IMR-90 (cell line): Measurements from ENCODE around the gene TEDC1. TPM values are rescaled to one million over a fixed set of nuclear protein-coding genes. Genes with fewer than 3 reads are reported as not detected.

Experiments used
- ATAC-seq: fragments of 200-7000 bp; cut with Tn5 transposase; 2 replicates; pipeline ENCODE4 v1.9.1; 2020; ENCODE audit warnings: low read depth, mild to moderate bottlenecking, moderate library complexity
- BruUV-seq: library from RNA; stranded (reverse); fragments of 400-500 nt; replicated peaks from 2 replicates; lab custom pipeline; 2021; lab: Mats Ljungman, UMichigan
- CTCF ChIA-PET: fragments of 300-600 bp; formaldehyde crosslinking; extraction: SDS; loops from one replicate; lab custom pipeline; 2021; ENCODE audit warnings: antibody characterized with exemption; lab: Yijun Ruan, JAX
- POLR2A ChIA-PET: fragments of 300-600 bp; sonication (Branson Sonifier 250); formaldehyde crosslinking; loops from one replicate; lab custom pipeline; 2022; ENCODE audit warnings: antibody characterized with exemption; ENCODE audit not compliant: unreplicated experiment; lab: Charles Lee
- DNase-seq: peaks from one replicate; pipeline ENCODE4 v3.0.0; 2013
- H2AFZ ChIP-seq: replicated peaks from 2 replicates; pipeline ENCODE3; 2013; ENCODE audit warnings: low read length, mild to moderate bottlenecking; ENCODE audit not compliant: poor library complexity
- H2AK5ac ChIP-seq: 2 replicates; pipeline ENCODE4 v1.6.1; 2013; ENCODE audit warnings: low read depth, low read length, inconsistent platforms
- H2AK9ac ChIP-seq: replicated peaks from 2 replicates; pipeline ENCODE3; 2013; ENCODE audit warnings: mild to moderate bottlenecking, low read depth, low read length, moderate library complexity; ENCODE audit not compliant: poor library complexity
- H2BK120ac ChIP-seq: 2 replicates; pipeline ENCODE4 v1.6.1; 2013; ENCODE audit warnings: low read depth, low read length, inconsistent platforms
- H2BK15ac ChIP-seq: 3 replicates; pipeline ENCODE4 v1.6.1; 2013; ENCODE audit warnings: low read depth, low read length, inconsistent platforms
- H2BK20ac ChIP-seq: 2 replicates; pipeline ENCODE4 v1.6.1; 2013; ENCODE audit warnings: low read depth, mild to moderate bottlenecking, inconsistent platforms, low read length, moderate library complexity
- H2BK5ac ChIP-seq: 2 replicates; pipeline ENCODE4 v1.6.1; 2013; ENCODE audit warnings: mild to moderate bottlenecking, low read depth, low read length, inconsistent platforms; ENCODE audit not compliant: poor library complexity, severe bottlenecking
- H3K14ac ChIP-seq: replicated peaks from 2 replicates; pipeline ENCODE4 v1.6.1; 2013; ENCODE audit warnings: low read depth, low read length, inconsistent platforms
- H3K18ac ChIP-seq: 2 replicates; pipeline ENCODE4 v1.6.1; 2013; ENCODE audit warnings: low read depth, low read length, control low read depth
- H3K23ac ChIP-seq: 2 replicates; pipeline ENCODE4 v1.6.1; 2013; ENCODE audit warnings: low read depth, low read length, inconsistent platforms
- H3K27ac ChIP-seq: 2 replicates; pipeline ENCODE4 v1.5.1; 2013; ENCODE audit warnings: mild to moderate bottlenecking, control low read depth, low read length; ENCODE audit not compliant: insufficient read depth
- H3K27me3 ChIP-seq: 2 replicates; pipeline ENCODE4 v1.6.1; 2013; ENCODE audit warnings: low read length; ENCODE audit not compliant: control insufficient read depth, insufficient read depth
- H3K36me3 ChIP-seq: 2 replicates; pipeline ENCODE4 v1.6.1; 2013; ENCODE audit warnings: low read length, mixed read lengths; ENCODE audit not compliant: control insufficient read depth, insufficient read depth
- H3K4ac ChIP-seq: 2 replicates; pipeline ENCODE4 v1.6.1; 2013; ENCODE audit warnings: low read depth, low read length, inconsistent platforms
- H3K4me1 ChIP-seq: 2 replicates; pipeline ENCODE4 v1.6.1; 2013; ENCODE audit warnings: low read length, mixed read lengths; ENCODE audit not compliant: control insufficient read depth, insufficient read depth
- H3K4me2 ChIP-seq: 2 replicates; pipeline ENCODE4 v1.6.1; 2013; ENCODE audit warnings: low read depth, mild to moderate bottlenecking, control low read depth, low read length, moderate library complexity
- H3K4me3 ChIP-seq: 2 replicates; pipeline ENCODE4 v1.5.1; 2013; ENCODE audit warnings: low read depth, mild to moderate bottlenecking, control low read depth, low read length, moderate library complexity; ENCODE audit not compliant: insufficient read depth
- H3K56ac ChIP-seq: 2 replicates; pipeline ENCODE4 v1.6.1; 2013; ENCODE audit warnings: low read length, inconsistent platforms; ENCODE audit not compliant: insufficient read depth; ENCODE audit errors: extremely low read depth
- H3K79me1 ChIP-seq, 2 experiments: 2 replicates each; pipeline ENCODE4 v1.6.1; 2013; ENCODE audit warnings: low read length in 2 of 2, inconsistent platforms in 1 of 2, low read depth in 1 of 2
- H3K9ac ChIP-seq: 2 replicates; pipeline ENCODE4 v1.6.1; 2013; ENCODE audit warnings: low read depth, low read length, control low read depth
- H3K9me1 ChIP-seq: 2 replicates; pipeline ENCODE4 v1.6.1; 2013; ENCODE audit warnings: low read length, inconsistent platforms; ENCODE audit not compliant: insufficient read depth
- H3K9me3 ChIP-seq: 2 replicates; pipeline ENCODE4 v1.6.1; 2013; ENCODE audit warnings: low read length; ENCODE audit not compliant: control insufficient read depth, insufficient read depth
- H4K20me1 ChIP-seq: 2 replicates; pipeline ENCODE4 v1.6.1; 2013; ENCODE audit warnings: low read length, inconsistent platforms; ENCODE audit not compliant: insufficient read depth
- H4K5ac ChIP-seq: 2 replicates; pipeline ENCODE4 v1.6.1; 2013; ENCODE audit warnings: mild to moderate bottlenecking, low read depth, low read length, control low read depth
- H4K8ac ChIP-seq, 2 experiments: 2 replicates each; pipeline ENCODE4 v1.6.1; 2013; ENCODE audit warnings: low read depth in 2 of 2, low read length in 2 of 2, control low read depth in 1 of 2, inconsistent platforms in 1 of 2
- H4K91ac ChIP-seq: 2 replicates; pipeline ENCODE4 v1.6.1; 2013; ENCODE audit warnings: low read depth, low read length, inconsistent platforms; ENCODE audit not compliant: insufficient read depth
- BHLHE40 ChIP-seq: fragments of 150-350 bp; IDR thresholded peaks from 2 replicates; pipeline ENCODE4 v1.6.1; 2016; ENCODE audit warnings: mild to moderate bottlenecking, low read depth, low read length
- FOS ChIP-seq: fragments of 150-350 bp; IDR thresholded peaks from 2 replicates; pipeline ENCODE4 v1.6.1; 2016; ENCODE audit warnings: low read depth, low read length
- MAFK ChIP-seq: IDR thresholded peaks from 2 replicates; pipeline ENCODE4 v1.6.1; 2012; ENCODE audit warnings: low read depth, low read length, improper control_type of control experiment
- MAZ ChIP-seq: IDR thresholded peaks from 2 replicates; pipeline ENCODE4 v1.6.1; 2012; ENCODE audit warnings: low read depth, mild to moderate bottlenecking, low read length, improper control_type of control experiment, moderate library complexity, borderline replicate concordance
- MXI1 ChIP-seq: IDR thresholded peaks from 2 replicates; pipeline ENCODE4 v1.6.1; 2012; ENCODE audit warnings: low read depth, mild to moderate bottlenecking, low read length, moderate library complexity, borderline replicate concordance
- SMC3 ChIP-seq: fragments of 150-350 bp; IDR thresholded peaks from 2 replicates; pipeline ENCODE4 v1.6.1; 2016; ENCODE audit warnings: low read depth, mild to moderate bottlenecking, antibody characterized with exemption, low read length, moderate library complexity
- WGBS, 2 experiments: methylation state at CpG; one replicate each; pipeline versions ENCODE4 v1.1.5 to v1.1.7; 2013; ENCODE audit warnings: missing lambda C conversion rate in 2 of 2; ENCODE audit not compliant: insufficient read length in 1 of 2; ENCODE audit errors: extremely low coverage in 2 of 2; 5-methylcytosine and 5-hydroxymethylcytosine counted together
- dilution Hi-C: fragments of 300-500 bp; cut with HindIII; formaldehyde crosslinking; loops from one replicate; pipeline ENCODE4 v1.14.3; 2018; ENCODE audit warnings: low sequenced_read_pairs; ENCODE audit not compliant: unreplicated experiment
- in situ Hi-C: fragments of 300-500 bp; cut with MboI; formaldehyde crosslinking; loops from 3 replicates; pipeline ENCODE4 v1.14.3; 2019; ENCODE audit warnings: low sequenced_read_pairs, inconsistent platforms, mixed read lengths
- intact Hi-C: fragments of 100-400 bp; cut with micrococcal nuclease; formaldehyde crosslinking; loops from 2 replicates; pipeline ENCODE4 v1.10.0; 2022
- polyA plus RNA-seq, 3 experiments: library from polyadenylated mRNA; depleted of rRNA; stranded (reverse); fragments of >200 nt; gene quantifications; 2 replicates each; pipeline ENCODE4 v1.2.3, GENCODE V29; 2012; ENCODE audit warnings: low replicate concordance in 1 of 3
- total RNA-seq: library from RNA; depleted of rRNA; stranded (reverse); fragments of >200 nt; gene quantifications from 2 replicates; pipeline ENCODE4 v1.2.3, GENCODE V29; 2012
- TF ChIP-seq, protein P1 (sequence below): conservative IDR thresholded peaks from 2 replicates; pipeline ENCODE4 v1.5.1; 2012; ENCODE audit warnings: mild to moderate bottlenecking, low read depth, low read length, improper control_type of control experiment

TEDC1 gene
- total and polyA plus RNA-seq, 2 of the 4 experiments (the other 2 are of a cell fraction), result 5.7 to 6.4 TPM

DNA sequence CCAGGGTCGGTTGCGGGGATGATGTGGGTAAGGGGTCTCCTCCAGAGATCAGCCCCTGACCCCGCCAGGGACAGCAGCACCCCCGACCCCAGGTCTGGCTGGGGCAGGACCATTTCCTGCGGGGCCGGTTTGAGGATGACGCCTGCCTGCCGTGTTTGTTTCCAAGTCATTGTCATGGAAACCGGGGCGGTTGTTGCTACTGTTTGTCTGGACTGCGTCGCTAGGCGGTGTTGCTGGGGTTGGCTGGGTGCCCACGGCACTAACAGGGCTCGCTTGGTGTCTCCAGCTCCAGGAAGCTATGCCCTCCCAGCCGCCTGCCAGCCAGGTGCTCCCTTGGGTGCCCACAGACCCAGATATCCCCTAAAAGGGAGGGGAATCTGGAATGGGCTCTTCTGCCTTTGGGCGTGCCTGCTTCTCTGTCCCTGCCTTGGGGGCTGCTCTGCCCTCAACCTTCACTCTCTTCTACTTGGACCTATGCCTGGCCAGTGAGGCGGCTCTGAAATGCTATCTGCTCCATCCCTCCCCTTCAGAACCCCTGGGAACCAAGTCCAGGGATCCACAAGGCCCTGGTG lies 9.1 kb upstream of the TEDC1 start:
- no peaks in the 10 kb centered on the region for H3K36me3 ChIP-seq
- BruUV-seq, result no TSS peak
- no peak overlapping the region for H3K4me3 ChIP-seq
- H2BK5ac ChIP-seq, result no peak overlapping the region
- dilution Hi-C loops (no loop called here), intact Hi-C loops (loop anchor here (1.0 to 2.0 kb wide), 2 partner anchors 8 to 47 kb away; no protein-coding TSS in a partner anchor), in situ Hi-C loops (no loop called here)
- H3K79me1 ChIP-seq, result peaks cover 0 to 6% of the 10 kb centered on the region in 2 experiments; a peak in 1 of 4 replicates
- peak; percentile 95 for DNase-seq
- peak overlapping the region; percentile 68 for H3K4me2 ChIP-seq
- H2AK9ac ChIP-seq, result peak overlapping the region; percentile 89
- peaks cover 6% of the 10 kb centered on the region for H3K9me1 ChIP-seq
- 0 out of 2 replicates have a peak overlapping the region, but pooled peaks have one; percentile 13 for H3K27ac ChIP-seq
- H2BK20ac ChIP-seq, result no peak overlapping the region
- ChIA-PET POLR2A (interaction anchor here (0.7 kb wide), 1 partner anchor 70 kb away, joined by 4 read pairs; no protein-coding TSS in a partner anchor), CTCF (interaction anchor here (0.9 to 2.2 kb wide), 3 partner anchors 8 to 103 kb away, joined by 3 to 32 read pairs (median 7); no protein-coding TSS in a partner anchor)
- WGBS, 2 experiments, result 4% methylated on average over 8 of the region's 18 CpGs; no CpG with 5 or more reads in 1 of the 2 experiments
- no peak overlapping the region for H2BK120ac ChIP-seq
- peaks cover 17% of the 10 kb centered on the region; the same call in 1 of the 2 replicates for H3K27me3 ChIP-seq
- H2AK5ac ChIP-seq, result peak overlapping the region; percentile 69; the same call in 1 of the 2 replicates
- H2BK15ac ChIP-seq, result no peak overlapping the region; the same call in 2 of the 3 replicates
- peak overlapping the region; percentile 34; the same call in 1 of the 2 replicates for H3K4ac ChIP-seq
- 0 out of 2 replicates have a peak overlapping the region, but pooled peaks have one; percentile 46 for H4K91ac ChIP-seq
- H3K9me3 ChIP-seq, result no peaks in the 10 kb centered on the region
- H3K23ac ChIP-seq, result no peak overlapping the region
- H4K5ac ChIP-seq, result no peak overlapping the region
- ATAC-seq, result peak; percentile 67
- H4K8ac ChIP-seq, result peak overlapping the region; percentile 53 to 80; a peak in 2 of 4 replicates
- no peak overlapping the region for H3K14ac ChIP-seq
- no peaks in the 10 kb centered on the region; the same call in 1 of the 2 replicates for H4K20me1 ChIP-seq
- no peak overlapping the region for H3K9ac ChIP-seq
- H3K18ac ChIP-seq, result no peak overlapping the region
- TF ChIP-seq MXI1 (0 out of 2 replicates have a peak, but pooled peaks have one; percentile 33), MAZ (0 out of 2 replicates have a peak, but pooled peaks have one; percentile 37), MAFK (no peak), SMC3 (no peak), FOS (0 out of 2 replicates have a peak, but pooled peaks have one; percentile 18), BHLHE40 (peak; percentile 6; the same call in 1 of the 2 replicates)
- TF ChIP-seq, protein P1, sequence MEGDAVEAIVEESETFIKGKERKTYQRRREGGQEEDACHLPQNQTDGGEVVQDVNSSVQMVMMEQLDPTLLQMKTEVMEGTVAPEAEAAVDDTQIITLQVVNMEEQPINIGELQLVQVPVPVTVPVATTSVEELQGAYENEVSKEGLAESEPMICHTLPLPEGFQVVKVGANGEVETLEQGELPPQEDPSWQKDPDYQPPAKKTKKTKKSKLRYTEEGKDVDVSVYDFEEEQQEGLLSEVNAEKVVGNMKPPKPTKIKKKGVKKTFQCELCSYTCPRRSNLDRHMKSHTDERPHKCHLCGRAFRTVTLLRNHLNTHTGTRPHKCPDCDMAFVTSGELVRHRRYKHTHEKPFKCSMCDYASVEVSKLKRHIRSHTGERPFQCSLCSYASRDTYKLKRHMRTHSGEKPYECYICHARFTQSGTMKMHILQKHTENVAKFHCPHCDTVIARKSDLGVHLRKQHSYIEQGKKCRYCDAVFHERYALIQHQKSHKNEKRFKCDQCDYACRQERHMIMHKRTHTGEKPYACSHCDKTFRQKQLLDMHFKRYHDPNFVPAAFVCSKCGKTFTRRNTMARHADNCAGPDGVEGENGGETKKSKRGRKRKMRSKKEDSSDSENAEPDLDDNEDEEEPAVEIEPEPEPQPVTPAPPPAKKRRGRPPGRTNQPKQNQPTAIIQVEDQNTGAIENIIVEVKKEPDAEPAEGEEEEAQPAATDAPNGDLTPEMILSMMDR, result 0 out of 2 replicates have a peak, but pooled peaks have one; percentile 17
- no peak overlapping the region for H3K56ac ChIP-seq
- peak overlapping the region; percentile 96 for H2AFZ ChIP-seq
- H3K4me1 ChIP-seq, result peaks cover 15% of the 10 kb centered on the region
